ENCODE data around the gene PARD6G. TPM values are rescaled to one million over a fixed set of nuclear protein-coding genes. Genes with fewer than 3 reads are reported as not detected.

The PARD6G gene
- total and polyA plus RNA-seq, 9 of the 15 experiments (the other 6 are each of a cell fraction or from before 2014, with no cell fraction given): 0.03 to 1.2 (median 0.26) TPM

- TF ChIP-seq CBX8 (IDR thresholded peaks at IDR 0.05; ENCODE audit: borderline replicate concordance, extremely low read depth, low read depth, low read length, poor library complexity, severe bottlenecking) (no peak), CBX2 (IDR thresholded peaks at IDR 0.05; ENCODE audit: insufficient read depth, low read length, poor library complexity, severe bottlenecking) (no peak), CCAR2 (IDR thresholded peaks at IDR 0.05; ENCODE audit: low read depth, low read length) (no peak)
These were observed 80.6 kb downstream of the PARD6G start (continued) for GRCh38 chr18:80166725-80167124.

- Histone ChIP-seq H3K9me1 (ENCODE audit: control insufficient read depth, insufficient read depth, low read length) (no peaks in the 10 kb centered on the region), H3K4me2 (ENCODE audit: insufficient read depth, low read length) (no peak overlapping the region), H3K79me2 (ENCODE audit: control insufficient read depth, insufficient read depth, low read length) (no peaks in the 10 kb centered on the region), H3K4me3 (no peak overlapping the region), H3K4me1 (replicated peaks in 1 of 2; ENCODE audit: control insufficient read depth in 2 of 2, insufficient read depth in 2 of 2, low read length in 2 of 2) (peaks cover 0 to 5% of the 10 kb centered on the region in 2 experiments; a peak in 1 of 5 replicates), H3K36me3 (ENCODE audit: control insufficient read depth, insufficient read depth, low read length) (no peaks in the 10 kb centered on the region), H3K27me3 (ENCODE audit: control insufficient read depth in 2 of 2, insufficient read depth in 2 of 2, low read length in 2 of 2) (peaks cover 0 to 34% of the 10 kb centered on the region in 2 experiments; a peak in 3 of 5 replicates), H2AFZ (ENCODE audit: low read depth, low read length) (no peak overlapping the region), H3K9ac (ENCODE audit: insufficient read depth in 1 of 2, low read depth in 2 of 2, low read length in 2 of 2) (no peak overlapping the region), H4K20me1 (replicated peaks; ENCODE audit: control insufficient read depth, insufficient read depth, low read length) (no peaks in the 10 kb centered on the region), H3K9me3 (replicated peaks; ENCODE audit: control insufficient read depth, insufficient read depth, low read depth, low read length) (no peaks in the 10 kb centered on the region), H3K27ac (ENCODE audit: extremely low read depth, low read depth, low read length) (no peak overlapping the region)
- ChIA-PET CTCF (ENCODE audit: low intra/inter-chr PET ratio) (no interaction called here), POLR2A (no interaction called here)
- ATAC-seq (no peak), DNase-seq (ENCODE audit: extremely low read depth in 1 of 4, low spot score in 3 of 4) (no peak), FAIRE-seq (no peak)
- in situ Hi-C loops (cut with MboI): no loop called here
- 3% methylated on average over 9 of the region's 10 CpGs for WGBS (ENCODE audit: insufficient coverage, low coverage, missing lambda C conversion rate)
- intact Hi-C loops (cut with micrococcal nuclease): no loop called here
- BruUV-seq (replicated peaks): no TSS peak
- TF ChIP-seq HBP1 (CRISPR knock-in tag; IDR thresholded peaks at IDR 0.05) (no peak), ZFPM2 (CRISPR knock-in tag; IDR thresholded peaks at IDR 0.05) (no peak), SREBF1 (IDR thresholded peaks at IDR 0.05; ENCODE audit: borderline replicate concordance, low read depth, low read length) (no peak), ZFP91 (CRISPR knock-in tag; IDR thresholded peaks at IDR 0.05) (no peak), PYGO2 (tag; IDR thresholded peaks at IDR 0.05) (no peak), RCOR1 (IDR thresholded peaks at IDR 0.05; ENCODE audit: borderline replicate concordance in 1 of 2, low read depth in 2 of 2, low read length in 2 of 2) (no peak), TFAM (CRISPR knock-in tag; conservative IDR thresholded peaks at IDR 0.05) (no peak), NCOA4 (IDR thresholded peaks at IDR 0.05; ENCODE audit: partially characterized antibody) (no peak), SAP30 (IDR thresholded peaks at IDR 0.05; ENCODE audit: borderline replicate concordance, insufficient read depth, low read depth, low read length, poor library complexity, severe bottlenecking) (no peak), NKRF (IDR thresholded peaks at IDR 0.05; ENCODE audit: borderline replicate concordance) (no peak), SAFB (IDR thresholded peaks at IDR 0.05; ENCODE audit: borderline replicate concordance, low read depth, low read length) (no peak)
These were observed 81.1 kb downstream of the PARD6G start for GRCh38 chr18:80166240-80166639.
